ENCODE measurements around the gene PRR29. TPM values are rescaled to one million over a fixed set of nuclear protein-coding genes. Genes with fewer than 3 reads are reported as not detected.
"Not testable (repeated sequence)": the region's sequence is repeated elsewhere in the genome, so short reads cannot be mapped to it uniquely, and the experiment has no call there.

PRR29 gene
- total RNA-seq, 1 donor from 2014 or later = 0.14 TPM

DNA sequence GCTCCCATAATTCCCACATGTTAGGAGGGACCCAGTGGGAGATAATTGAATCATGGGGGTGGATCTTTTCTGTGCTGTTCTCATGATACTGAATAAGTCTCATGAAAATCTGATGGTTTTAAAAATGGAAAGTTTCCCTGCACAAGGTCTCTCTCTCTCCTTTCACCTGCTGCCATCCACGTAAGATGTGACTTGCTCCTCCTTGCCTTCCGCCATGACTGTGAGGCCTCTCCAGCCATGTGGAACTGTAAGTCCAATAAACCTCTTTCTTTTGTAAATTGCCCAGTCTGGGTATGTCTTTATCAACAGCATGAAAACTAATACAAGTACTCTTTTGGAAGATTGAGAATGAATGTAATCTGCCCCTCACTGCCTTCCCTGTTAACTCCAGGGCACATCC, 15.5 kb upstream of the PRR29 start:
- H3K9me3 Mint-ChIP-seq = peaks cover 11% of the 10 kb centered on the region
- H3K27ac Mint-ChIP-seq; H3K4me3 Mint-ChIP-seq (ENCODE audit: low read depth); H3K36me3 Mint-ChIP-seq (ENCODE audit: low read depth); DNase-seq (ENCODE audit: low spot score); H3K27me3 Mint-ChIP-seq (ENCODE audit: low read depth); intact Hi-C loops (cut with micrococcal nuclease): not testable (repeated sequence)
- peaks cover 15% of the 10 kb centered on the region for H3K4me1 Mint-ChIP-seq (ENCODE audit: low read depth)

DNA sequence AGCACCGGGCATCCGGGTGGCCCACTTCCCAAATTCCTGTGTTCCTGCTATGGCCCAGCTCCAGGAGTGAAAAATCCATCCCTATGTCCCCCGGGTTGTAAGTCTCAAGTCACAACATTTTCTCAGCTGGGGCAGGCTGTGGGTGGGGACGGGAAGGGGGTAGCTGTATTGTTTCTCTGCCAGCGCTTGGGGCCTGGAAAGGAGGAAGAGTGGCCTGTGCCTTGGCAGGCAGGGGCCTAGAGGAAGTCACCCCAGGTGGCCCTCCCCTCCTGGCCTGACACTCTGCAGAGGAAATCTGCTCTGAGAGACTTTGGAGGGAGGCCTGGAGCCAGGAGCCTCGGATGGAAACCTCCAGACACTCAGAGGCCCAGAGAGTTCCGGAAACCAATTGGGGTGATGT, 14.8 kb upstream of the PRR29 start:
- H3K36me3 Mint-ChIP-seq (ENCODE audit: low read depth) = peaks cover 6% of the 10 kb centered on the region

DNA sequence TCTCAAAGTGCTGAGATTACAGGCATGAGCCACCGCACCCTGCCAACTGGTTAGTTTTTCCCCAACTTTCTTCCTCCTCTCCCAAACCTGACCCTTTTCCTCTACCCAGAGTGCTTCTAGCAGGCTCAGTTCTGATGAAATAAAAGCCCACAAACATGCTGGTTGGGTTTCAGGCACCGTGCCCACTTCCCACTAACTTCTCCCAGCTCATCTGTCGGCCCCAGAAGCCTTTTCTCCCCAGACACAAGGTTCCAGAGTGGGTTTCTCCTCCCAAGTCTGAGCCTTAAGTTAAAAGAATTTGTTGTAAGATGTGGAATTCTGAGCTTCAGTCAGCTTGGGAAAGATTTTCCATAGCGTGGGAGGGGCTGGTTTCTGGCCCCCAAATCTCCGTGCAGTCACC, 13.9 kb upstream of the PRR29 start:
- Mint-ChIP-seq H3K36me3 (ENCODE audit: low read depth) (peaks cover 6% of the 10 kb centered on the region), H3K9me3 (peaks cover 11% of the 10 kb centered on the region), H3K4me1 (ENCODE audit: low read depth) (peaks cover 15% of the 10 kb centered on the region), H3K27me3 (ENCODE audit: low read depth) (no peaks in the 10 kb centered on the region), H3K4me3 (ENCODE audit: low read depth) (no peak overlapping the region), H3K27ac (no peak overlapping the region)
- no peak for DNase-seq (ENCODE audit: low spot score)
- intact Hi-C loops (cut with micrococcal nuclease) = loop anchor here (2.0 kb wide), 1 partner anchor 65 kb away; the partner anchor contains the start of gene GH1

More for the DNA sequence above, 14.8 kb upstream of the PRR29 start:
- Mint-ChIP-seq H3K4me1 (ENCODE audit: low read depth) (peaks cover 15% of the 10 kb centered on the region), H3K27ac (no peak overlapping the region), H3K27me3 (ENCODE audit: low read depth) (no peaks in the 10 kb centered on the region), H3K4me3 (ENCODE audit: low read depth) (no peak overlapping the region), H3K9me3 (peaks cover 11% of the 10 kb centered on the region)
- intact Hi-C loops (cut with micrococcal nuclease) = no loop called here
- no peak for DNase-seq (ENCODE audit: low spot score)

DNA sequence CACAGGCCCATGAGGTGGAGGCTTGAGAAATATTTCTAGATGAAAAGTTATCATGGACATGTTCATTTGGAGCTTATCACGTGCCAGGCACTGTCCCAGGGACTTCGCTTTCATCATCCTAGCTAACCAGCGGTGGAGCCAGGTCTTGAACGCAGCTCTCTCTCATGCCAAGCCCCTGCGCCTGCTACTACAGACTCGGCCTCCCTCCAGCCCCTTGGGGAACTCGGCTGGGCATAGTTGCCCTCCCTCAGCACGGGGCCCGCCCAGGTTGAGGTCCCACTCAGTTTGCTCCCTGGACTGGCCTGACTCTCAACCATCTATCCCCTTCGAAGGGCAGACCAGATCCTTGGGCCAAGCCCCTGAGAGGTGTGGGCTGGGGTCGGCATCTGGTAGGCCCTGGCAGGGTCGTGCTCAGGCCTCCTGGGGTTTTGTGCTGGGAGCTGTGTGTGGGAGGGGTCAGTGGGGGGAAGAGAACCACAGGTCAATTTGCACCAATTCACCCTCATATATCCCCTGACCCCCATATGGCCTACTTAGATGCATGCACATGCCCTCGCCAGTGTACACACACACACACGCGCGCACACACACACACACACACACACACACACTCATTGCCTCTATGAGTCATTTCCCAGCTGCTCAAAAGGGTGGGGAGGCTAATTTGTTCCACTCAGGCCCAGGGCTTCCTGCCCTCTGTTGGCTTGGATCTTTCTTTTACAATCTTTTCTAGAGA, 13.3 kb upstream of the PRR29 start:
- Mint-ChIP-seq H3K4me1 (ENCODE audit: low read depth) (peaks cover 18% of the 10 kb centered on the region), H3K9me3 (peaks cover 11% of the 10 kb centered on the region), H3K27ac (peak overlapping the region; percentile 73), H3K27me3 (ENCODE audit: low read depth) (no peaks in the 10 kb centered on the region), H3K36me3 (ENCODE audit: low read depth) (peaks cover 6% of the 10 kb centered on the region), H3K4me3 (ENCODE audit: low read depth) (no peak overlapping the region)
- intact Hi-C loops (cut with micrococcal nuclease) = loop anchor here (2.0 to 5.0 kb wide), 2 partner anchors 38 to 66 kb away; partner anchors contain the start of gene GH1
- DNase-seq (ENCODE audit: low spot score) = peak; percentile 50

DNA sequence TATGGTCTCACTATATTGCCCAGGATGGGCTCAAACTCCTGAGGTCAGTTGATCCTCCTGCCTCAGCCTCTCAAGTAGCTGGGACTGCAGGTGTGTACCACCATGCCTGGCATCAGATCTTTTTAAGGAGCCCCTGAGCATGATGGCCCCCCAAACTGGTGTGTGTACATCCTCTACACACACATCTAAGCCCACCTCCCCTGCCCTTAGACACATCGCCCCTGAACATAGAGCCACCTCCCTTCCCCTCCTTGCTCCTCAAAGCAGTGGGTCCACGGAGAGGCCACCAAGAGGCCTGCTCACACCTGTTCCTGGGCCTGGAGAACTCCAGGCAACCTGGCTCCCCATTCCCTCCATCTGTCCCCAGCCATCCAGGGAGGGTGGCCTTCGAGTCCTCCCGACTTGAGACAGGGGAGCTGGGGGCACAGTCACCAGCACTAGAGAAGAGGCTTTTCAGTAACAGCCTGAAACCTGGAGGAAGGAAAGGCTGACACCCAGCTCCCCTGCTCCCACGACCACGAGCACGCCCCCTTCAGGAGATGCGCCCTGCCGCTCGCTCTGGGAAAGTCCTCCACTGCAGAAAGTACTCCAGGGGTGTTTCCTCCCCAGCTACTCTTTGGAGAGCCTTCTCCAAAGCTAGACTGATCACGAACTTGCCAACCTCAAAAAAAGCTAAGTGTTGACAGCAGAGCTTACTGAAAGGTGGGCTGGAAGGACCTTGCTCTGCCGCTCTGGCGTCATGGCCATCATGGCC, 12.6 kb upstream of the PRR29 start:
- H3K9me3 Mint-ChIP-seq = peaks cover 11% of the 10 kb centered on the region
- no peak for DNase-seq (ENCODE audit: low spot score)
- no peak overlapping the region for H3K4me3 Mint-ChIP-seq (ENCODE audit: low read depth)
- peaks cover 24% of the 10 kb centered on the region for H3K4me1 Mint-ChIP-seq (ENCODE audit: low read depth)
- intact Hi-C loops (cut with micrococcal nuclease) = loop anchor here (2.0 to 5.0 kb wide), 2 partner anchors 38 to 67 kb away; partner anchors contain the start of gene GH1
- no peaks in the 10 kb centered on the region for H3K27me3 Mint-ChIP-seq (ENCODE audit: low read depth)
- peak overlapping the region; percentile 73 for H3K27ac Mint-ChIP-seq
- H3K36me3 Mint-ChIP-seq (ENCODE audit: low read depth) = peaks cover 6% of the 10 kb centered on the region

DNA sequence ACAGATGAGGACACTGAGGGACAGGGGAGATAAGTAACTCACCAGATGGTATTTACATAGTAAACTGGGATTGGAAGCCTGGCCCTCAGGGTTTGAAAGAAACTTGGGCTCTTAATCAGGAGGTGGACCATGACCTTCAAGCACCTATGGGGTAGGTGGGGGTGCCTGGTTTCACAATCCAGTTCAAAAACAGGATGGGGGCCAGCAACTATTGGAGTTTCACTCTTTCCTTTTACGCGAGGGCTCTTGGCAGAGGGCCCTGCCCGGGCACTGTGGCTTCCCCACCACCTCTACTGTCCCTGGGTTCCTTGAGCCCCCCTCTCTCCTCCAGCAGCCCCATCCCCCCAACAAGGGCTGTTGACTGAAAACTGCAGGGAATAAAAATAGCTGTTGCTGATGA, 11.3 kb upstream of the PRR29 start:
- H3K36me3 Mint-ChIP-seq (ENCODE audit: low read depth) = peaks cover 6% of the 10 kb centered on the region
- H3K27me3 Mint-ChIP-seq (ENCODE audit: low read depth) = peaks cover 3% of the 10 kb centered on the region
- no peak overlapping the region for H3K4me3 Mint-ChIP-seq (ENCODE audit: low read depth)
- peaks cover 10% of the 10 kb centered on the region for H3K9me3 Mint-ChIP-seq
- DNase-seq (ENCODE audit: low spot score) = no peak
- H3K27ac Mint-ChIP-seq = peak overlapping the region; percentile 7
- peaks cover 28% of the 10 kb centered on the region for H3K4me1 Mint-ChIP-seq (ENCODE audit: low read depth)
- intact Hi-C loops (cut with micrococcal nuclease) = loop anchor here (5.0 kb wide), 1 partner anchor 40 kb away; no protein-coding TSS in a partner anchor

DNA sequence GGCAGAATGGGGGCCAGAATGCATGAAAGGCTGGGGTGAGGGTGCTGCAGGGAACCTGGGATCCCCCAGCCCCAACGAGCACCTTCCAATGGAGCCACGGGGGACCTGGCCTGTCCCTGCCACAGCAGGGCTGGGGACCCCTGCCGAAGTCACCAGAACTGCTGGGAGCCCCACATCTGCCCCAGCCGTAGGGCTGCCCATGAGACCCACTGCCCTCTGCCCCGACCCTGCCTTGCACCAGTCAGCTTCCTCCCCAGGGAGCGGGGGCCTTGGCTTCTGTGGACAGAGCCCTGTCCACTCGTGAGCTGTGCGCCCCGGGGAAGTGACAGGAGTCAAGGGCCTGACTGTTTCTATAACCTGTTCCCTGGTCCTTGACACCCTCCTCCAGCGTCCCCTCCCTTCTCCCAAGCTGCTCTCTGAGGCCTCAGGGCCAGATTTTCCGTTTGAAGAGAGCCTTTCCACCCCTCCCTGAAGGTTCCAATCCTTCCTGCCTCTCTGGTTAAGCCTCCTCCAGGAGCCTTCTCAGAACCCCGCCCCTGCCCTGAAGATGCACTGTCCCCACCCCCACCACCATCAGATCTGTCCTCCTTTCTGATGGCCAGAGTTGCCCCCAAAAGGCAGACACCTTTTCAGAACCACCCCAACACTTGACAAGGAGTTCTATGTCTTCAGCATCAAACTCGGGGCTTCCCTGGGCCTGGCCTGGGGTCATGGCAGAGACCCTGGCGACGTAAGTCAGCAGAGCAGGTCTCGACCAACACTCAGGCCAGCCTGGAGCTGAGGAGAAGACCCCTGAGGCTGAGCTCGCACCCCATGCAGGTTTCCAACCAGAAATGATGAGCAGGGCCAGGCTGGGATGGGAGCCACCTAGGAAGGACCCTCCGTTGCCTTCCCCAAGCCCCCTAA, 10.7 kb upstream of the PRR29 start:
- Mint-ChIP-seq H3K4me3 (ENCODE audit: low read depth) (no peak overlapping the region), H3K36me3 (ENCODE audit: low read depth) (peaks cover 3% of the 10 kb centered on the region), H3K4me1 (ENCODE audit: low read depth) (peaks cover 30% of the 10 kb centered on the region), H3K27ac (no peak overlapping the region), H3K27me3 (ENCODE audit: low read depth) (peaks cover 9% of the 10 kb centered on the region), H3K9me3 (peaks cover 6% of the 10 kb centered on the region)
- DNase-seq (ENCODE audit: low spot score) = no peak
- intact Hi-C loops (cut with micrococcal nuclease) = loop anchor here (5.0 kb wide), 1 partner anchor 40 kb away; no protein-coding TSS in a partner anchor

DNA sequence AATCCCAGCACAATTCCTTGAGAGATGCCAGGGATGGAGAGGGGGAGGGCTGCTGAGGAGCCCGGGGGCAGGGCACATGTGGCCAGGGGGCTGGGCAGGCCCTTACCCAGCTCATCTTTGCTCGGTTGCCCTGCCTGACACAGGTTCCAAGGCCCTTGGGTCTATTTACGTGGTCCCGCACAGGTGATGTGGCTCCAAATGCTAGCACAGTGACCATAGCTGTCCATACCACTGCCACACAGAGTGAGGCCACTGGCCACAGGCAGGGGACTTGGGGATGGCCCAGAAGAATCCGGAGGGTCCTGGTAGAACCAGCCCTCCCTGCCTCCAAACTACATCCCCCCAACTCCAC, 10.0 kb upstream of the PRR29 start:
- intact Hi-C loops (cut with micrococcal nuclease) = loop anchor here (5.0 kb wide), 1 partner anchor 41 kb away; no protein-coding TSS in a partner anchor
- no peaks in the 10 kb centered on the region for H3K36me3 Mint-ChIP-seq (ENCODE audit: low read depth)
- H3K4me3 Mint-ChIP-seq (ENCODE audit: low read depth) = no peak overlapping the region
- peaks cover 12% of the 10 kb centered on the region for H3K27me3 Mint-ChIP-seq (ENCODE audit: low read depth)
- H3K4me1 Mint-ChIP-seq (ENCODE audit: low read depth) = peaks cover 33% of the 10 kb centered on the region
- no peak for DNase-seq (ENCODE audit: low spot score)
- H3K9me3 Mint-ChIP-seq = no peaks in the 10 kb centered on the region
- H3K27ac Mint-ChIP-seq = no peak overlapping the region

DNA sequence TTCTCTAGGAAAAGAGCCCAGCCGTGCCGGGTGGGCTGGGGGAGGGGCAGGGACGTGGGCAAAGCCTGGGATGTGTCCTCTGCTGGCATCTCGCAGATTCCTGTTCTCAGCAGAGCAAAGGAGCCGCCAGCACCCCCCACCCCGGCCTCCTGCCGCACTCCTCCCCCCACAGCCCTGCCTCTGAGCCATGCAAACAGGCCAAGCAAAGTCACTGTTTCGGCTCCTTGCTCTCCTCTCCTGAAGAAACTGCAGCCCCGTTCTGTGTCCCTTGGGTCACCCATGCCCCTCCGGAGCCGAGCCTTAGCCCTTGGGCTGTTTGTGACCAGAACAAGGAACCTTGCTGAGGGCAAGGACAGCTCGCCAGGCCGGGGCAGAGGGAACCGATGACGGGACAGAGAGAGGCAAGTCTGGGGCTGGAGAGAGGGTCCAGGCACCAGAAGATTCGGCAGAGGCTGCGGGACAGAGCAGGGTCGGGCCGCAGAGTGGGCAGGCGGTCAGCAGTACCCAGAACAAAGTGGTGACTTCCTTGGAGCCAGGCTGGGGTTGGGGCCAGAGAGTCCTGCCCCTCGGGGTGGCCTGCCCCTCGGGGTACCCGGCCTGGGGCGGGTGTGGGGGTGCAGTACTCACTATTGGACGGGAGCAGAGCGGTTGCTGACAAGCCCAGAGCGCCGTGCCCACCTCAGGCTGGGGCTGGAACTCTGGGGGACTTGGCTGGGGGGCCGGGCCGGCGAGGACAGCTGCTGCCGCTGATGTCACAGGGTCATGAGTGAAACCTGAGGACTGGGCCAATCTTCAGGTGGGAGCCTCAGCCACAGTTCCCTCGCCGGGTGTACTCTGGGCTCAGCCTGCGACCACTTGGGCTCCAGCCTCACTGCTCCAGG, 9.2 kb upstream of the PRR29 start:
- no peaks in the 10 kb centered on the region for H3K36me3 Mint-ChIP-seq (ENCODE audit: low read depth)
- intact Hi-C loops (cut with micrococcal nuclease) = loop anchor here (5.0 kb wide), 1 partner anchor 42 kb away; no protein-coding TSS in a partner anchor

DNA sequence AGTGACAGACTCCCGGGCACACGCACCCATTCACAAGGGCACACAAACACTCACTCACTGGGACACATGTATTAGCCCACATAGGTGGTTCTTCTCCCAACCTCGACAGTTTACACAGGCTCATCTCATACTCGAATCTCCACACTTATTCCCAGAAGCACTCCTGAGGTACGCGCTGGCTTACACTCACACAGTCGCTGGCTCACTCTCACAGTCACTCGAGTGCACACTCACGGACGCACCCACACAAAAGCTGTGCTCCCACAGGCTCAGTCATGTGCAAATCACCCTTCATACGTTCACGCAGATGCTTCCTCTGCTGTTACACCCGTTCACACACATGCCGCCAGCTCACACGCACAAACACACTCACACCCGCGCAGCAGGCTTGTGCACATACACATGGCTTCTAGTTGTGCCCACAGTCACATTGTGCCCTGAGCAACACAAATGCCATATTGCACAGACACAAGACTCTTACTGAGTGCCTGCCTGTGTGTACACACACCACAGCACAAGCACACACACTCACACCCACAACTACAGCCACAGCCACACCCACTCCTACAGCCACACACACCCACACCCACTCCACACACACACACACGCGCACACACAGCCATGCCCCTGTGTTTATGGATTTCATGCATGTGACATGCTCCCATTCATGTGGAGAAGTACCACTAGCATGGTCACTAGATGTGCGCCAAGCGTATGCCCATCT, 8.4 kb upstream of the PRR29 start:
- H3K9me3 Mint-ChIP-seq = no peaks in the 10 kb centered on the region
- no peaks in the 10 kb centered on the region for H3K36me3 Mint-ChIP-seq (ENCODE audit: low read depth)
- no peak overlapping the region for H3K27ac Mint-ChIP-seq
- intact Hi-C loops (cut with micrococcal nuclease) = loop anchor here (5.0 to 10.0 kb wide), 3 partner anchors 38 to 145 kb away; partner anchors contain the start of gene SMARCD2
- DNase-seq (ENCODE audit: low spot score) = no peak
- H3K4me3 Mint-ChIP-seq (ENCODE audit: low read depth) = no peak overlapping the region
- H3K4me1 Mint-ChIP-seq (ENCODE audit: low read depth) = peaks cover 39% of the 10 kb centered on the region
- peaks cover 17% of the 10 kb centered on the region for H3K27me3 Mint-ChIP-seq (ENCODE audit: low read depth)

More for the DNA sequence above, 9.2 kb upstream of the PRR29 start:
- Mint-ChIP-seq H3K27me3 (ENCODE audit: low read depth) (peaks cover 16% of the 10 kb centered on the region), H3K27ac (no peak overlapping the region), H3K4me3 (ENCODE audit: low read depth) (no peak overlapping the region), H3K4me1 (ENCODE audit: low read depth) (peaks cover 38% of the 10 kb centered on the region), H3K9me3 (no peaks in the 10 kb centered on the region)
- no peak for DNase-seq (ENCODE audit: low spot score)

DNA sequence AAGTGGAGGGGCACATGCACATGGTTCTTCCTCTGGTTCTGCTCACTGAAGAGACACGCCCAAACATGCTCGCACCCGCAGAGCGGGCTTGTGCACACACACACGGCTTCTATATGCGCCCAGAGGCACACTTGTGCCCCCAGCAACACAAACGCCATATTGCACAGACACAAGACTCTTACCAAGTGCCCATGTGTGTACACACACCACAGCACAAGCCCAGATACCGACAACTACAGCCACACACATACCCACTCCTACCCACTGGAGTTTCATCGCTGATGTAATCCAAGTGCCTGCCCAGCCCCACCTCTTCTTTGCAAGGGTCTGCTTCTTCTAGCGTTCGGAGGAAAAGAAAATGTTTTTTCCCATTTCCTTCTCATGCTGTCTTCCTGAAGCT, 6.5 kb upstream of the PRR29 start:
- intact Hi-C loops (cut with micrococcal nuclease) = loop anchor here (5.0 to 10.0 kb wide), 2 partner anchors 36 to 147 kb away; partner anchors contain the start of gene SMARCD2
- H3K27ac Mint-ChIP-seq = no peak overlapping the region

More for the DNA sequence above, 6.5 kb upstream of the PRR29 start:
- no peak for DNase-seq (ENCODE audit: low spot score)
- peaks cover 24% of the 10 kb centered on the region for H3K27me3 Mint-ChIP-seq (ENCODE audit: low read depth)
- no peaks in the 10 kb centered on the region for H3K36me3 Mint-ChIP-seq (ENCODE audit: low read depth)
- H3K9me3 Mint-ChIP-seq = no peaks in the 10 kb centered on the region
- H3K4me1 Mint-ChIP-seq (ENCODE audit: low read depth) = peaks cover 28% of the 10 kb centered on the region
- H3K4me3 Mint-ChIP-seq (ENCODE audit: low read depth) = no peak overlapping the region

All from activated T-helper 2 cell treated with anti-CD3 and anti-CD28 coated beads, Interferon-gamma antibody, Interleukin-2, Interleukin-4, amounts not matched to agents 10 μg/mL and 5 μg/mL and 100 μg/mL, durations not matched to agents 14 hours and 24 hours and 36 hours (primary cell).